Measurements from ENCODE around the gene ACP1.

DNA sequence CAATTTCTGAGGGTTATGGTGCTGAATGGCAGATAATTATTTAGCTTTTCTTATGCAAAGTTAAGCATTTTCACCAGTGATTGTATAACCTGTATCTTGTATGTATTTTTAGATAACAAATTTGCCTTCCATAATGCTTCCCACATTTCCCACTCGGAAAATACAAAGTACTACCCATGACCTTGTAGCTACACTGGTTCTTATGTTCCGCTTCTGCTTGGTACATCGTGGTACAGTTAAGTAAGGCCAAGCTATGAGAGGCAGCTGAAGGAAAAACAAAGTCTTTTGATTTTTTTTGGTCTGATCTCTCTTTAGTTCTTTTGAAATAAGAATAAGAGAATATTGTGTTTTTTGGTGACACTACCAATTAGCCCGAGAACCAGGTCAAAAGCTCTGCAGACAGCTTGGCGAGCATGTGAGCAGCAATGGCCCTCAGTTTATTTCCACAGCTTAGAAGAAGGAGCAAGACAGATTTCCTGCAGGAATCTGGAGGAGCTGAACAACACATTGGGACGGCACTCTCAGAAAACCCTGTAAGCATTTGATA, 27.7 kb upstream of the ACP1 start:
- TF ChIP-seq, protein P1, sequence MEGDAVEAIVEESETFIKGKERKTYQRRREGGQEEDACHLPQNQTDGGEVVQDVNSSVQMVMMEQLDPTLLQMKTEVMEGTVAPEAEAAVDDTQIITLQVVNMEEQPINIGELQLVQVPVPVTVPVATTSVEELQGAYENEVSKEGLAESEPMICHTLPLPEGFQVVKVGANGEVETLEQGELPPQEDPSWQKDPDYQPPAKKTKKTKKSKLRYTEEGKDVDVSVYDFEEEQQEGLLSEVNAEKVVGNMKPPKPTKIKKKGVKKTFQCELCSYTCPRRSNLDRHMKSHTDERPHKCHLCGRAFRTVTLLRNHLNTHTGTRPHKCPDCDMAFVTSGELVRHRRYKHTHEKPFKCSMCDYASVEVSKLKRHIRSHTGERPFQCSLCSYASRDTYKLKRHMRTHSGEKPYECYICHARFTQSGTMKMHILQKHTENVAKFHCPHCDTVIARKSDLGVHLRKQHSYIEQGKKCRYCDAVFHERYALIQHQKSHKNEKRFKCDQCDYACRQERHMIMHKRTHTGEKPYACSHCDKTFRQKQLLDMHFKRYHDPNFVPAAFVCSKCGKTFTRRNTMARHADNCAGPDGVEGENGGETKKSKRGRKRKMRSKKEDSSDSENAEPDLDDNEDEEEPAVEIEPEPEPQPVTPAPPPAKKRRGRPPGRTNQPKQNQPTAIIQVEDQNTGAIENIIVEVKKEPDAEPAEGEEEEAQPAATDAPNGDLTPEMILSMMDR (IDR thresholded peaks at IDR 0.05), result no peak
- TF ChIP-seq POLR2A (IDR thresholded peaks at IDR 0.05), result no peak

Data from uterus (tissue), 2 donors.